LoVo (cell line): ENCODE data around the gene UROS.
A peak's percentile ranks its signal among the peaks of the same experiment; 100 is the strongest.

ENCODE experiments used
- DNase-seq: peaks from one replicate; pipeline ENCODE4 v3.0.0-alpha.2; 2016; ENCODE audit warnings: low spot score

UROS gene

DNA sequence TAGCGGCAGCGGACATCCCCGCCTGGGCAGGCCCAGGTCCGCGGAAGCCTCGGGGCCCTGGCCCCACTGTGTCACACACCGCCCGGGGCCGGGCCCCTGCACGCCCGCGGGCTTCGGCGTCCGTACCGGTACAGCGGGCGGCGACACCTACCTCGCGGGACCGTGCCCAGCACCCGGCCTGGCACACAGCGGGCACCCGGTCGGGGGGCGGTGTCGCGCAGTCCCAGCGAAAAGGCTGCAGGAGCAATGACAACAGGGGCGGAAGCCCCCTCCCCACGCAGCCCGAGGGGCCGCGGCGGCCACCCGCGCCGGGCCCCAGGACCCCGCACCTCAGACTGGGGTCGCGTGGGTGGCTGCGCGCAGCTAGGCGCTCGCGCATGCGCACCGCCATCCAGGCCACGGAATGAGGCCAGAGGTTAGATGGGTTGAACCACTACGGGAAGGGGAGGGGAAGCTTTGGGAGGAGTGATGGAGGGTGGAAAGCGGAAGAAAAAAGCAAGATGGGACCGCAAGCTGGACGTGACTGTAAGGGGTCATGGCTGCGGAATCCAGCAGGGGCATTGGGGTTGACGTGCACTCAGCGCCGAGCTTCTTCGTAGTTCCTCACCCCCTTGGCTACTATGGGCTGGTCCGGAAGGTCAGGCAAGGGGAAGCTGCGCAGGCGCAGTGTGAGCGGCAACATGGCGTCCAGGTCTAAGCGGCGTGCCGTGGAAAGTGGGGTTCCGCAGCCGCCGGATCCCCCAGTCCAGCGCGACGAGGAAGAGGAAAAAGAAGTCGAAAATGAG, at the start of gene UROS, which contains the start of gene BCCIP:
Gene UROS (minus strand): TSS at position 381 of the 785 bp plus-strand sequence. CDS start 6,759 bp downstream, outside the sequence.
Gene BCCIP (plus strand): TSS at position 669 of the 785 bp plus-strand sequence. CDS start 12 bp downstream, at position 681.
- DNase-seq: peak; percentile 94

DNA sequence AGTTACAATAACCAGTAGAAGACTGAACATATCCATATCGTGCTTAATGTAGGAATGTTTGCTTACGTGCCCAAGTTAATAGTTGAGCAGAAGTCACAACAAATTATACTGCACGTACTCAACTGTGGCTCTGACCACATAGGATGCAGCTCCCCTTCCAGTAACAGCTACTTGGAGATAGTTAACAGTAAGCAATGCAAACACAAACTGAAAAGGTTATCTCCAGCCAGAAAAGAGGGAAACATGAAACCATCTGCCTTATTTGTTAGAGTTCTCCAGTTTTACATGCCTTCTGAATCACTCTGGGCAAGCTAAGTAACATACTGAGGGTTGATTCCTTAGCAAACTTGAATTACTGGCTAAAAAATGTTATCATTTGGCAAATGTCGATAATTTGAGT, 48.3 kb upstream of the UROS start:
- DNase-seq: no peak

DNA sequence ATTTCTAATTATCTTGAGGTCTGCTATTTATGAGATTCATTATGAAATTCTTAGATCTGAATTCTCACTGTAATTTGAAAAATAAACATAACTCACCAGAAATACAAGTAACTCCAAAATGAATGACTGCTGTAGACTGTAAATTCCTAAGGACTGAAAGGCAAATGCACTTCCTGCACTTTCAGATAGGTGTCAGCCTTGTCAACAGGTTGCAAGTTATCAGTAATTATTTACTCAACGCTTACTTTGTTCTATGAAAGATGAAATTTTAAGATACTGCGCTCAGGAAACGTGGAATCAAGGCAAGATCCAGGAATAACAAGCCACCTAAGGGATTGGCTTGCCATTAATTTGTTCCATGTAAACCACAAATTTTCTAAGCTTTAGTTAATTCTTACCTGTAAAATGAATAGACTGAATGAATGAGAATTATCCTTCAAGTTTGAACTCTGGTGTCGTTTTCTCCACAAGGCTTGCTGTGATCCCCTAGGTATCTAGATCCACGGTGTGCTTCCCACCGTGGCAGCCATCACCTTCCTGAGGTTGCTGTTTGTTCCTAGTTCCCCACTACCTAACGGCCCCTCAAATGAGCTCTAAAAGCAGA, 45.4 kb upstream of the UROS start:
- peak; percentile 67 for DNase-seq

DNA sequence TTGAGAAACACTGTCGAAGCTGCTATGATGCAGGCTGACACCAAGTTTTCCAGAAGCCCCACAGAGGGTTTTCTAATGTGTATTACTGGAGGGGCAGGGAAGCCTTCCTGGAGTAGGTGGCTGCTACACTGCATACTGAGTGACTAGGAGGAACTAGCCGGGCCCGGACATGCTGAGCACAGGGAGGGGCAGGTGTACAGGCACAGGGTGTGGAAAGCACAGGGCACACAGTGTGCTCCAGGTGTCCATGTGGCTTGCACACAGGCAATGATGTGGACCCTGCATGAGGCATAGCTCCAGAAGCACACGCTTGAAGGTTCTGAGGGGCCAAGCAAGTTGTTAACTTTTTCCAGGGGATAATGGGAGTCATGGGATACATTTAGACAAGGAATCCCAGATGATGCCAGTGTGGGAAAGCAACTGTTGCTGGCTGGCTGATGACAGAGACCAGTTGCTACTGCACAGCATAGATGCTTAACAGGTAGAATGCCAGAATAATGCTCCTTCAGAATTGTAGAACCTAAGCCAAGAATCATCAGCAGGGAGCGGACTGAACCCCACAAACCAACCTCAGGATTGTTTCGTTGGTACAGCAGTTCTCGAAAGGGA, 43.5 kb upstream of the UROS start:
- DNase-seq: no peak

DNA sequence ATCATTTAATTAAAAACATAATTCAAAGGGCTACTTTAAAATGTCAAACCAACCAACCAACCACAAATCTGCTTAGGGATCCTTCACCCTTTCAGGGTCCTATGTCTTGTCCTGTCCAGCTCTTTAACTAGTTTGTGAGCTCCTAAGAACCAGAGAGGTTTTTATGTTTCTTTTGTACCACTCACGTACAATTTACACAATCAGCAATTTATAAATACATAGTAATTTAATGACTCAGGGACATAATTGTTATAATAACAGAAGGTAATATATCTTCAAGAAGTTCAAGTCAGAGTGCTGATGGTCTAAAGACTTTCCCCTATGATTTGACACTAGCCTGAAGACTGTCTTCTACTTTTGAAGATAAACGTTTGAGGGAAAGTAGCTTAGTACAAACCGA, 42.1 kb upstream of the UROS start:
- no peak for DNase-seq

DNA sequence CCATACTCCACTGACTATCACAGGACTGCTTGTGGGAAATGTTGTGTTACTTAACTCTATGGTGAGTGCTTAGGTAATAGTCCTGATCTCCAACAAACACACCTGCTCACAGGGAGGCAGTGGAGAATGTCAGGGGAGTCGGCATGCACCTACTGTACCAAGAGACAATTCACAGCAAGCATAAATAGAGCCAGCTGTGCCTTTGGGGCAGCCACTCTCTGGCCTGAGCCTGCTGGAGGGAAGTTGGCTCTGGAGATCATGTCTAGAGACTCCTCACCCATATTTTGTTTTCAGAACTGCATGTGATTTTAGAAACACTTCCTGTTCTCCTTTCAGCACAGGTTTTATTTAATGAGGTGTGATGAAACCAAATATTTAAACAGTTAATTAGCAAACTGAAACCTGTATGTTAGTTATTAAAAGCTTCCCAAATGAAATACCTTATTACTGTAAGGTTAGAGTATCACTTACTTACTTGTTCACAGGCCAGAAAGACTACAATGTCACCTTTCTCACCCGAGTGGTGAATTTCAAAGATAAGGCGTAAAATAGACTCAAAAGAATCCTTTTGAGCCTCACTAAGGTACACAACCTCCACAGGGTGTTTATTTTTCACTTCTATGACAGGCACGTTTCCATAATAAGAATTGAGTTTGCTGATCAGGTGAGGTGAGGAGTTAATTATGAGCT, 36.2 kb upstream of the UROS start:
- DNase-seq: no peak

DNA sequence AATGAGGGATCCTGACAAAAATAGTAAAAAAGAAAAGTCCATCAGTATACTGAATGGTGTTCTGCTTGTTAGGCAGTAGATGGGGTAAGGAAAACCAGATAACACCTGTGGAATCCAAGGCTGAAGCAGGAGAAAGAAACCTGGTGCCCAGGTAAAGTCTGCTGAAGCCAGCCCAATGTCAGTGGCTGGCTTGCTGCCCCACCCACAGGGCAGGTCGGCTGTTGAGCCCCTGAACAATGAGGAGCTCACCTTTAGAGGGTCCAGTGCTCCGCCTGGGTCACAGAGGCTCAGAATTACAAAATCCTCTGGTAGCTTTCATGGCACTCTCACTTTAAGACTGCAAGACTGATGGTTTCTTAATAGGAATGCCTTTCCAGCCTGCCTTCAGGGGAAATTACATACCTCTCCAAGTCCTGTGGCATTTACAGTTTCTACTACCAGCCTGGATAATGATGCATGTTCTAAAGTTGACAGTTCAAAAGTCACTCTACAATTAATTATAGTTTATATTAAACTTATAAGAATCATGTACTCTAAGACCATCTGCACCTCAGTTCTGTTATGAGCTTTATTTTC, 34.2 kb upstream of the UROS start:
- no peak for DNase-seq

DNA sequence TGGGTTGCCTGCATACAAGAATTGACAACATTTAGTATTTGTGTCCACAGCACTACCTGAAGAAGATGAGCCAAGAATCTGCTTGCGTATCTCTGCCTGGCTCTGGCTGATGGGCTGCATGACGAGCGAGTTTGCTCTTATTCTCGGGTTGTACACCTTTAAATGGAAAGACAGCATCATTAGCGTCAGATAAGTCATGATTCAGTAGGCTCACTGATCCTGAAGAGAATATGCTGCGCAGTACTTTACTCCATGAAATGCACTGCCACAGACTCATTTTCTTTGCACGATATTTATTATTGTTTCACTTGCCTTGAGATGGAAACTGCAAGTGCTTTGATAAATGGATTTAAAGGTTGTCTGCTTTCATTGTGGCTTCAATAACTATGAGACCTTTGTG, 29.4 kb upstream of the UROS start:
- no peak for DNase-seq

DNA sequence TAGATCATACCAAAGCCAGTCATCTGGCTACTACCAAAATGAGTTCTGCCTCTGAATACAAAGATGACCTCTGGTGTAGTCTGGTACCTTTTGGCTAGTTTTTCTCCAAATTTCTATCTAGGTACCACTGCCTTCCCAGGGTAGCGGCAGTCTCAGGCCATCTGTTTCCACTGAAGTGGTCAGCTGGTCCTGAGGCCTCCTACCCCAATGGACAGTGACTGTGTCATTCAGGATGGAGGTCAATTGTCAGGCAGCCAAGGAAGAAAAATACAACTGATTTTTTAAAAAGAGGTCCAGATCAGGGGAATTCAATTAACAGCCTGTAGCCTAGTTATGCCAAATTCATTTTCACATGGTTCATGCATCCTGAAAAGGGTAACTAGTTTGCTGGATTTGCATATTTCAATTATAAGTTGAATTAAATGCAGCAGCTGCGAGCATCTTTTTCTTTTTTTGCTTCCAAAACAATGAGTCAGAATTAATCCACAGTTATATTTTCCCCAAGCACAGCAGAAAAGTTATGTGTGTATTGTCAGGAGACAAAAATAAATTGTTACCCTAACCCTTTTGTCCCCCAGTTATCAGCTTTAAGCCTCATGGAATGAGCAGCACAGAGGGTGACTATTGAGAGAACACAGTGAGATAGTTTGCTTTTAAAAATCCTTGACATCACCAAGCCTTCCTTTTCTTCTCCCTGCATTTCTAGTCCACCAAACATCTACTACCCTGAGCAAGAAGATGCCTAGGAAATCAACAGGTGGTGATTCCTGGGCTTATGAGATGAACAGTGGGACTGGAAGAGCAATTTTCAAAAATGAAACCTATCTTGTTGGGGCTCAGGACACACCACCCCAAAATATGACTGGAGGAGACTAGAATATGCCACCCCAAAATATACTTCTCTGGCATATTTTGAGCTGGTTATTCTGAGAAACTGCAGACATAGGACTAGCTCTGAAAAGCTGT, 28.0 kb upstream of the UROS start:
- DNase-seq: no peak

DNA sequence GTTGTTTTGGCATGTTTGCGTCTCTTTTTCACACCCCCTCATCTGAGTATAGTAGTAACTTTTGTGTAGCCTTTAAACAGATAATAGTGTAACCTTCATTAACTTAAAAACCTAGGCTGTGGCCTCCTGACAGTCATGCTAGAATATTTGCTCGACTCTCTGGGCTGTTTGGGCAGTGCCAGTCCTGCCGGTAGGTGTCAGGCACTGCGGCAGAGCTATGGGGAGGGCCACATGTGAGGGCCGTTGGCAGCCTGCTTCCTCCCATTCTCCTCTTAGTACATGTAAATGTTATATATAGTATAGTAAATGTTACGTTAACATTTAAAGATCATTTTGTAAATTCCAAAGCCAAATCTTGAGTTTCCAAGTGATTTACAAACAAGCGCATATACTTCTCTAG, 26.4 kb upstream of the UROS start:
- DNase-seq: no peak

DNA sequence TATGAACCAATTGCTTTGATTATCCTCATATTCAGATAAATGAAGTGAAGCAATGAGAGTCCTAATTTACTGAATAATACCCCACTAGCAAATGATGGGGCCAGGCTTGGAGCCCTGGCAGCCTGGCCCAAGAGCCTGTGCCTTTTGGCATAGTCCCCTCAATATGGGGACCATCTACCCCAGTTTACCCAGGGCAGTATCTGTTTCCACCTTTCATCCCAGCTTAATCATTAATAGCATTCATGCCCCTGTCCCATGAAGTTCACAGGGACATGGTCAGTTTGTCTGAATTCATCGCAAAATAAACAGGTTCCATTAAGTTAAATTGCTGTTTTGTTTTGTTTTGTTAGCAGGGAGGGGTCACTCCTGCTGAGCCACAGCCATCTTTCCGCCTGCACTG, 25.8 kb upstream of the UROS start:
- DNase-seq: no peak

DNA sequence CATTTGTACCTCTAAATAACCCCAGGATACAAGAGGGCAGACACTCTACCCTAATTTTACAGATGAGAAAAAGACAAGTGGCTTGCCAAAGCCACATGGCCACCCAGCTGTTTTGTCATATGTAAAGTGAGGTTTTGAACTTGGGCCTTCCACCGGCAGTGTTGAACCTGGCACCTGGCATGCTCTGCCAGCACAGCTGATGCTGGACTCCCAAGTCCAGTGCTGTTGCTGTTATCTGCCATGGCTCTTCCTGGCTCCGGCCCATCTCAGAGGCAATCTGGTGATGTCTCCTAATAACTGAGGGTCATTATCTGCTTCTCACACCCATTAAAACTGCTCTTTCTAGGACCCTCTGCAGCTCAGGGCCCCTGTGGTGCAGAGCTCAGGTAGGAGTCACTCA, 25.3 kb upstream of the UROS start:
- DNase-seq: no peak

DNA sequence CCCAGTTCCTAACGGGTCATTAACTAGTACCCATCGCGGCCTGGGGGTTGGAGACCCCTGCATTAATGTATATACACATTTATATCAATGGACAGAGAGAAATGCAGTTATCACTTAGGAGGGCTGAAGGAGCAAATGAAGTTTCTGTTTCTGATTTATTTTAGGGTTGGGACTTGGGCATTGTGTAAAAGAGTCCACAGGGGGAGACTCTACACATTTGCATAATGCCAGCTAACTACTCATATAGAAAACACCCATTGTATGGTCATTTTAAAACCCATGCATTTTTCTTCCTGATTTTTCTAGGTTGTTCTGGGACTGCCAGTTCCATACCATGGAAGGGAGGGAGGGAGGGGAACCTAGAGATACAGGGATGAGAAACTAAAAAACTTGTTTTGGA, 23.8 kb upstream of the UROS start:
- no peak for DNase-seq

DNA sequence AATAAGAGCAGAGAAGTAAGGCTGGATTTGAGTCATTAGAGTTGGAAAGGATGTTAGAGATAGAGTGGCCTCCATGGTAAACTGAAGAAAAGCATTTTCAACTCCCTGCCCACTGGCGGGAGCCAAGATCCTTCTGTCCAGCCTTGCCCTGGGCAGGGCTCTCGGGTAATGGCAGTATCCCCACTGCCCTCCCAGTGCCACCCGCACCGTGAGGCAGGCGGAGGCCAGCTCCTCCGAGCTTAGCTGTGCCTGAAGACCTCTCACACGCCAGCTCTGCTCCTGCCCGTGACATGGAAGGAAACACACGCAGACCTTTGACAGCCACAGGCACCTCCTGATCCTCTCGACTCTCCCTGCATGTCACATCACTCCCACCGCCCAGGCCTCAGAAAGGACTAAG, 22.6 kb upstream of the UROS start:
- no peak for DNase-seq

DNA sequence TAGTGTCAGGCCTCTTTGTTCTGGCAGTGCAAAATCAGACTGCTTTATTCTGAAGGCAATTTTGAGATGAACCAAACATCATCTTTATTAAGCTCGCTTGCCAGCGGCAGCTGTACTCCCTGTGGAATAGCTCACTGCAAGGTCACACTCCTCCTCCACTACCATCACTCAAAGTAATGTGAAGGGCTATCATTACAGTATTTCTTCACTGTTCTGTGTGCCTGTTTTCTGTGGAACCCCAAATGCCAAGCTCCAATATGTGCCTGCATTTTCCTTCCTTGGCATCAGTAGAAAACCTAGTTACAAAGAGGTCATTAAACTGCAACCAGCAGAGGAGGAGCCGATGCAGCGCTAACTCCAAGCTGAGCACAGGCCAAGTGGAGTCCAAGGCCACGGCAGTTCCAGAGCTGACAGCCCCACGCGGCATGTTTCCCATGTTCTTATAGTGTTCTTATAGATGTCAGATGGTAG, 21.7 kb upstream of the UROS start:
- DNase-seq: no peak

DNA sequence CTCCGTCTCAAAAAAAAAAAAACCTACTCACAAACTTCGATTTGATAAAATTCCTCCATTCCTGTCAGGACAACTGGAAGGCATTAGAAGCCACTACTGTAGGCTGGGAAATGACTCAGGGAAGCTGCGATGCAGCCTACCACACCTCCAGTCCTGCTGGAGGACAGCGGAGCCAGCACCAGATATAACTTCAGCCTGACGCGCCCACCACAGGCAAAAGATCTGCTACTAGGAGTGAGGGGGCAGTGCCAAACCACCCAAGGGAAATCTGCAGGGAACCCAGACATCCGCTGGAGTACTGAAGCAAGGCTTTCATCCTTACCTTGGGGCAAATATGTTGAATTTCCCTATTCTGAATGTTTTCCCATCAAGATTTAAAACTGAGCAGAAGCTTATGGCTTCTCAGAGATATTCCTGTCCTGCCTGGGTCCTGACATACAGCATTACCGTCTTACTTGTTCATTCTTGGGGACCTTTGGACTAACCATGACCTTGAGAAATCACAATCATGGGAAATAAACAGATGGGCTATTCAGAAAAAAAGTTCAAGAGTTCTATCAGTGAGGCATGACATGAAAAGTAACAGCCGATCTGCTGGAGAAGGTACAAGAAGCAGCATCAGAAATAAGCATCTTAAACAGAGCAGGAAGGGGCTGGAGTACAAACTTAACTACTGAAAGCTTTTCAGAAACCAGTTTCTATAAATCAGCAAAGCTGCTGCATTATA, 20.7 kb upstream of the UROS start:
- no peak for DNase-seq

DNA sequence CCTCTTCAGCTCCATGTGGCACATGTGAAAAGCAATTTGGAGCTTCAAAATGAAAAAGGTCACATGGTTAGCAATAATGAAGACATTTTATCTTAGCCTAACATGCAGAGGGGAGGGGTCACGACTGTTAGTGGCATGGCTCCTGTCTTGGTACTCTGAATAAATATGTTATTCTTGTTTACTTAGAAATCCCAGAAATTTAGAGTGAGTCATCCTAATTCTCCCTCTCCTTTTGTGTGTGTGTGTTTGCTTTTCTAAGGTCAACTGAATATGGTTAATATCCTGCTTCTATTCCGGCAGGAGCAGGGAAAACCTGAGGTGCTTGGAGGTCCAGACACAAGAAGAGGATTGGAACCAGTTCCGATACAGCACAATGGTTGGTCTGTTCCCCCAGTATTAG, 17.9 kb upstream of the UROS start:
- DNase-seq: no peak

DNA sequence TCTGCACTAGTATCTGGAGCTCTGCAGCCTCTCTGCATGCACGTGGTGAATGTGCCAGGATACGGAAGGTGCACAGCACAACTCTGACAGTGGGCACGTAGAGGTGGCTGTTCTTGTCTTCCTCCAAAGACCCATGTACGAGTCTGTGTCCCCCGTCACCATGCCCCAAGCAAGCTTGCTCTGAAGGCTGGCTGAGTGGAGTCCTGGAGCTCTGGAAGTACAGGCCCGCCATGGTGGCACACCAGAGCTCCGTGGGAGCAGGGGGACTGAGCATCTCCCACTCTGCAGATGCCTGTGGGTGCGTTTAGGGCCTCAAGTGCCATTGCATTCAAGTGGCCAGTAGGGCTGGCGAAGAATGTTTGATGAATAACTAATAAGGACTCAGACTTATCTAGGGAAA, 17.3 kb upstream of the UROS start:
- DNase-seq: no peak

DNA sequence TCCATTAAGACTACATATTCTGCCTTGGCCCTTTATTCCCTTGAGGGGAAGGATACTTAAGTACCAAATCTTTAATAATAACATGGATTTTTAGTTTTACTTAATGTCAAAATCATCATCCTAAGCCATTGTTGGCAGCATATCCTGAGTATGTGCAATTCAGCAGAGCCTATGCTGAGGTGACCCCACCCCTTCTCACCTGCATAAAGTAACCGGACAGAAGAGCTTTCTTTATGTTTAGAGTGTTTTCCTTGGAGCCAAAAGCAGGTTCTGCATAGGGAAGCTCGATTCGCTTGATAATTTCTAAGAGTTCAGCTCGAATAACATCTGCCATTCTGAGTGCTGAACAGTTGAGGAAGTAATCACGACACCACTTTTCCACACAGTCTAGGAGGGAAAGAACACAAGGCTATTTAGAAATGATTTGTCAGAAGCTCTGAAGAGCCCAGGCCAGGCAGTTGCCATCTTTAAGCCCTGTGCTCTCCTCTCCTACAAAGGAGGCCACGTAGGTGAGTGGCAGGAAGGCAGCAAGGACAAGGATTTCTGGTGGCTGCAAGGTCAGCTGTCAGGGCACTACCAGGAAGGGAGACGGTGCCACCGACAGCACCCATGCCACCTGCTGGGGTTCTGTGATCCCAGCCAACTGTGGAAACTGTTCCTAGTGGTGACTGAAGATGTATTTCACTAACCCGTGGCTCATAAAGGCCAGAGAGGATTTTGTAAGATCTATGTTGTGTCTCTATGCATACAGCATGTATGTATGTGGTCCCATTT, 15.9 kb upstream of the UROS start:
- DNase-seq: no peak

DNA sequence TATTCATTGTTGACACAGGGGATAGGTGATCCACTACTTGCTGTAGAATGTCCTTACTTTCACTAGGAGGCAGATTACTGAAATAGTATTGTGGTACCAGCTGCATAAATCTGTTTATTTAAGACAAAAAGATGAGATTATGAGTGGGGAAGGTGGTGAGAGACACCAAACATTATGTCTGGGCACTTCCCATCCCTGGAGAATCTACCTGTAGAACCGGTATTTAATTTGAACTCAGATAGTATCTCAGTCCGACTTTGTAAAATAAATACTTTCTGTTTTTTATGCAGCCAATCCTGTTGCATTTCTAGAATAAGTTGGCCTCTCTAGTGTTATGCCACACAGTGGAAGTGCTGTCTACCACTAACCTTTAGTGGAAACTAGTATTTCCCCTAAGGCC, 13.7 kb upstream of the UROS start:
- DNase-seq: no peak
